Measurements from ENCODE around the gene PGAM2.
A peak's percentile ranks its signal among the peaks of the same experiment; 100 is the strongest.

The PGAM2 gene

GRCh38 chr7:44082541-44083207 lies 17.3 kb upstream of the PGAM2 start:
- peak; percentile 100 for DNase-seq

- no peak for DNase-seq
Measured at GRCh38 chr7:44081266-44081748, 15.9 kb upstream of the PGAM2 start.

GRCh38 chr7:44080686-44081265 lies 15.4 kb upstream of the PGAM2 start:
- no peak for DNase-seq

GRCh38 chr7:44080118-44080517 lies 14.8 kb upstream of the PGAM2 start:
- no peak for DNase-seq

- no peak for DNase-seq
Measured at GRCh38 chr7:44079331-44080021, 14.1 kb upstream of the PGAM2 start.

GRCh38 chr7:44078521-44078920 lies 13.2 kb upstream of the PGAM2 start:
- DNase-seq = no peak

GRCh38 chr7:44077681-44078091 lies 12.3 kb upstream of the PGAM2 start:
- no peak for DNase-seq

GRCh38 chr7:44077061-44077460 lies 11.7 kb upstream of the PGAM2 start:
- no peak for DNase-seq

GRCh38 chr7:44076101-44076895 lies 10.9 kb upstream of the PGAM2 start:
- DNase-seq = no peak

GRCh38 chr7:44075296-44076075 lies 10.1 kb upstream of the PGAM2 start:
- no peak for DNase-seq

- DNase-seq = no peak
Measured at GRCh38 chr7:44074349-44074695, 9.0 kb upstream of the PGAM2 start.

- DNase-seq = peak; percentile 43
Measured at GRCh38 chr7:44073664-44074348, 8.4 kb upstream of the PGAM2 start.

GRCh38 chr7:44072364-44073231 lies 7.2 kb upstream of the PGAM2 start:
- peak; percentile 86 for DNase-seq

GRCh38 chr7:44071726-44072363 lies 6.5 kb upstream of the PGAM2 start:
- DNase-seq = no peak

- no peak for DNase-seq
Measured at GRCh38 chr7:44068054-44068453, 2.7 kb upstream of the PGAM2 start.

- no peak for DNase-seq
Measured at GRCh38 chr7:44067064-44067951, 1.9 kb upstream of the PGAM2 start.

GRCh38 chr7:44066494-44067063 lies 1.2 kb upstream of the PGAM2 start:
- no peak for DNase-seq

- DNase-seq = no peak
Measured at GRCh38 chr7:44066111-44066460, 719 bp upstream of the PGAM2 start.

GRCh38 chr7:44064791-44065430 lies 456 bp downstream of the PGAM2 start:
- DNase-seq = no peak

Measured in fibroblast of skin of right biceps (primary cell).